HG03469 (cell line): ENCODE data around the gene CREBL2.
"Not testable (repeated sequence)": the region's sequence is repeated elsewhere in the genome, so short reads cannot be mapped to it uniquely, and the experiment has no call there.

Experiments
- ATAC-seq: cut with Tn5 transposase; IDR thresholded peaks from one replicate; pipeline ENCODE4 v1.9.1; 2021; ENCODE audit warnings: mild to moderate bottlenecking, moderate library complexity, moderate number of reproducible peaks; ENCODE audit not compliant: unreplicated experiment

CREBL2 gene

GRCh38 chr12:12635651-12636050, 24.0 kb downstream of the CREBL2 start:
- no peak for ATAC-seq

GRCh38 chr12:12636641-12637040, 25.0 kb downstream of the CREBL2 start:
- no peak for ATAC-seq

GRCh38 chr12:12639995-12640394, 28.3 kb downstream of the CREBL2 start:
- ATAC-seq = not testable (repeated sequence)

GRCh38 chr12:12641650-12642049, 30.0 kb downstream of the CREBL2 start:
- no peak for ATAC-seq

GRCh38 chr12:12642916-12643315, 31.2 kb downstream of the CREBL2 start:
- ATAC-seq = no peak

- ATAC-seq = no peak
Observed at GRCh38 chr12:12645485-12645884, 33.8 kb downstream of the CREBL2 start.

- peak; percentile 60 for ATAC-seq
Observed at GRCh38 chr12:12645968-12646367, 34.3 kb downstream of the CREBL2 start.

GRCh38 chr12:12646483-12647072, 34.9 kb downstream of the CREBL2 start:
- no peak for ATAC-seq

- ATAC-seq = no peak
Observed at GRCh38 chr12:12648284-12648683, 36.6 kb downstream of the CREBL2 start.

- ATAC-seq = no peak
Observed at GRCh38 chr12:12648951-12649650, 37.4 kb downstream of the CREBL2 start.

GRCh38 chr12:12651752-12652151, 40.1 kb downstream of the CREBL2 start:
- no peak for ATAC-seq

GRCh38 chr12:12652704-12653103, 41.0 kb downstream of the CREBL2 start:
- ATAC-seq = not testable (repeated sequence)

- no peak for ATAC-seq
Observed at GRCh38 chr12:12653922-12654321, 42.2 kb downstream of the CREBL2 start.

- ATAC-seq = no peak
Observed at GRCh38 chr12:12654691-12655460, 43.2 kb downstream of the CREBL2 start.

GRCh38 chr12:12660201-12660600, 48.5 kb downstream of the CREBL2 start:
- no peak for ATAC-seq

- ATAC-seq = no peak
Observed at GRCh38 chr12:12661086-12661856, 49.6 kb downstream of the CREBL2 start.

GRCh38 chr12:12663644-12664294, 52.1 kb downstream of the CREBL2 start:
- ATAC-seq = no peak

- ATAC-seq = no peak
Observed at GRCh38 chr12:12665194-12665593, 53.5 kb downstream of the CREBL2 start.

GRCh38 chr12:12668005-12668404, 56.3 kb downstream of the CREBL2 start:
- no peak for ATAC-seq

GRCh38 chr12:12669020-12669419, 57.3 kb downstream of the CREBL2 start:
- ATAC-seq = no peak
